HG03097 (cell line): ENCODE measurements around the gene NAPG.
"Not testable (repeated sequence)": the region's sequence is repeated elsewhere in the genome, so short reads cannot be mapped to it uniquely, and the experiment has no call there.

Source experiments
- ATAC-seq: cut with Tn5 transposase; IDR thresholded peaks from one replicate; pipeline ENCODE4 v1.9.1; 2021; ENCODE audit not compliant: unreplicated experiment, low FRiP score

Gene NAPG

GRCh38 chr18:10574412-10574811 lies 48.6 kb downstream of the NAPG start:
- ATAC-seq: not testable (repeated sequence)

GRCh38 chr18:10577842-10578572 lies 52.2 kb downstream of the NAPG start:
- not testable (repeated sequence) for ATAC-seq

DNA sequence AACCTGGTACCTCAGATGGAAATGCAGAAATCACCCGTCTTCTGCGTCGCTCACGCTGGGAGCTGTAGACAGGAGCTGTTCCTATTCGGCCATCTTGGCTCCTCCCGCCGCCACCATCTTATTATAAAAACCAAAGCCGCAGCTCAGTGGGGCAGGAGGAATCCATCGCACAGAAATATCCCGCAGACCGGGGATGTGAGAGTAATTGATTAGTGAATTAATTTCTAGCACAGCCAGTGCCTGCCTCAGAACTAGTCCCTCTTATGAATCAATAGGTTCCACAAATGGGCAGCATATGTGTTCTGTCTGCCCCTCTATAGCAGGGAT lies 52.7 kb downstream of the NAPG start:
- ATAC-seq: not testable (repeated sequence)

DNA sequence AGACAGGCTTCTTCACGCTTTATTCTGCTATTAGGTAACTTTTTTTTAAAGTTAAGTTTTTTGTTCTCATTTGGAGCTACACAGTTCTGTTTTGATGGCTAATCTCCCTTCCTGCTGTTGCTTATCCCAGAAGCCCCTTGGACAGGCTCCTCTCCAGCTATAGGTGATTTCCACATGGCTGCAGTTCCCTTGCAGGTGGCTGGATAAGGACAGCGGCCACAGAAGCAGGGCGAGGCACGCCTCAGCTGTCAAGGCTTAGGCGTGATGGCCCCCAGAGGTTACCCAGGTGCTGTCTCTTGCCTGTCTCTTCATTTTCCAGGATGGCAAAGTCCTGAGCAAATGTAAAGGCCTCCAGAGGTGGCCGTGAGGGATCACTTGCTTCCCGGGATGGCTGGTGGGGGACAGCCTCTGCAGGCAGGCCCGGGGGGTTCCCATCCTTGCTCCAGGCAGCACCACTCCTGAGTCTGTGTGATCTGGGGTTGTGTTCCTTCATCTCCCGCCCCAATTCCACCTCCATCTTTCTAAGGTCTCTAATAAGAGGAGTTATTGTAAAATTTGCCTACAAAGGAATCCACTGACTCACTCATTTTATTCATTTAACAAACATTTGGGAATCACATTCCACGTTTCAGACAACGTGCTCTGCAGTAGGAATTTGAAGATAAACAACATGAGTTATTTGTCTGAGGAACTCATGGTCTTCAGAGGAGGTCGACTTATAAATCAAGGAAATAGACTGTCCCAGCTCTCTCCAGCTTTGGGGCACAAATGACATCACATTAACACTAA lies 53.4 kb downstream of the NAPG start:
- no peak for ATAC-seq

DNA sequence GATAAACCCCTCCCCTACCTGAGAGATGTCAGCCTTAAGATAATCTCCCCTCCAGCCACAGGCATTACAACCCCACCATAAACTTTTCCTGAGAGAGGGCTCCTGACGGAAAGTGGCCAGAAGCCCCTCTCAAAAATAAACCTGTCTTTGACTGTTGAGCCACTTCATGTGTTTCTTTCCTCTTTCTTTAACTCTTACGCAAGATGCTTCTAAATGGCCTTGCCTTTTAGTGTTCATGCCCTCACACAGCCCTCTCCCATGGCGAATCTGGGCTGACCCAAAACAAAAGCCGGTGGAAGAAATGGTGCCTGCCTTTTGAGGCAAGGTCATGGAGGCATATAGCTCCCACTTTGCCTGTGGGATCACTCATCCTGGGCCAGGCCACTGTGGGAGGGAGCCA lies 54.4 kb downstream of the NAPG start:
- no peak for ATAC-seq

- no peak for ATAC-seq
These were observed 59.4 kb downstream of the NAPG start for GRCh38 chr18:10585260-10585659.

GRCh38 chr18:10588975-10589374 lies 63.1 kb downstream of the NAPG start:
- ATAC-seq: no peak

GRCh38 chr18:10590412-10590811 lies 64.6 kb downstream of the NAPG start:
- ATAC-seq: no peak

GRCh38 chr18:10591896-10592295 lies 66.1 kb downstream of the NAPG start:
- ATAC-seq: no peak

DNA sequence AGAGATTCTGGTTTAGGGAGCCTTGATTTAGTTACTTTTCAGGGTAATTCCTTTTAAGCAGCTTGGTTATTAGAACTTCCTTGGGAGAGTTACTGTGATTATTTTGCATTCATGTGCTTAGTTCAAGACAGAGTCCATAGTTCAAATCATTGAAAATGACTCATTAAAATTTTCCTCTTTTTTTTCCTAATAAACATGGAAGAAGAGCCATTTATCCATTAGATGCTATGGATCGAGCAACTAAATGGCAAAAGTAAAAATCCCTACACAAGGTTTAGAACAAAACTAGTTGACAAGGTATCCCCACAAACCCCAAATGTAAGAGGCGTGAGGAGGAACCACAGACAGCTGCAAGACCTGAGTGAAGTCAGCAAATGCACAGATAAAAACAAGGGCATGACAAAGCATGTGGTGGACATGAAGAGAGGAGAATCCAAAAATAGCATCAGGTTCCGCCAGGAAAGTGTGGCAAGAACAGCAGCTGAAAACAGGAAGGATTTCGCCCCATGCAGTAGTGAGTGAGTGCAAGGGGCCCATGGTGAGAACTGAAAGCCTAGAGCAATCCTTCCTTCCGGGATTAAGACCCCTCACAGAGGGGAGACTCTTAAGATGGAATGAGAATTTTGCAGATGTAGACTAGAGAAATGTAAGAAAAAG lies 67.7 kb downstream of the NAPG start:
- ATAC-seq: not testable (repeated sequence)

- not testable (repeated sequence) for ATAC-seq
These were observed 70.1 kb downstream of the NAPG start for GRCh38 chr18:10595917-10596316.

- ATAC-seq: not testable (repeated sequence)
These were observed 71.9 kb downstream of the NAPG start for GRCh38 chr18:10597695-10598094.

DNA sequence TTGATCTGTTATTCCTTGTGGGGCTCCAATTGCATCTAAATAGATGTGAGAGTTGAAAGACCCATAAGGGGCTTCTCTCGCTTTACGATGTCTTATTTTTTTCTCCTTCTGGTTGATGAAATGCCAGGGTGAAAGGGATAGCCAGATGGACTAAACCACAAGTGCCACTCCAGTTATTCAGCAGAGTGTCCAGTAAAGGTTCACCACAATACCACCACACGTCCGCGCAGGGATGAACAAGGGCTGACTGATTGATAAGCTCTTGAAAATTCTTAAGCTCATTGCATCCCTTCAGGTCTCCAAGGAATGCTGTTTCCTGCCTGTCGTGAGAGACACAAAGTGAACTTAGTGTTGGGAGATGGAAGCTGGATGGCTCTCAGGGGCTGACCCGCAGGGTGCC lies 74.9 kb downstream of the NAPG start:
- ATAC-seq: not testable (repeated sequence)
